SK-N-SH treated with all-trans-retinoic acid at 6 μM for 48 hours (cell line): ENCODE results near the gene ERO1A.

Experiments
- ARNTL ChIP-seq: fragments of 450-650 bp; formaldehyde crosslinking; IDR thresholded peaks from 2 replicates; pipeline ENCODE4 v1.5.0; 2020; ENCODE audit warnings: low read depth, mild to moderate bottlenecking, moderate library complexity, borderline replicate concordance
- CSRNP3 ChIP-seq: fragments of 250-450 bp; sonication (Bioruptor Pico); IDR thresholded peaks from 2 replicates; pipeline ENCODE4 v1.5.1; 2021; ENCODE audit warnings: mild to moderate bottlenecking, moderate library complexity
- PATZ1 ChIP-seq: fragments of 250-450 bp; sonication (Bioruptor Pico); IDR thresholded peaks from 2 replicates; pipeline ENCODE4 v1.8.0; 2020; ENCODE audit warnings: mild to moderate bottlenecking, moderate library complexity, borderline replicate concordance

DNA sequence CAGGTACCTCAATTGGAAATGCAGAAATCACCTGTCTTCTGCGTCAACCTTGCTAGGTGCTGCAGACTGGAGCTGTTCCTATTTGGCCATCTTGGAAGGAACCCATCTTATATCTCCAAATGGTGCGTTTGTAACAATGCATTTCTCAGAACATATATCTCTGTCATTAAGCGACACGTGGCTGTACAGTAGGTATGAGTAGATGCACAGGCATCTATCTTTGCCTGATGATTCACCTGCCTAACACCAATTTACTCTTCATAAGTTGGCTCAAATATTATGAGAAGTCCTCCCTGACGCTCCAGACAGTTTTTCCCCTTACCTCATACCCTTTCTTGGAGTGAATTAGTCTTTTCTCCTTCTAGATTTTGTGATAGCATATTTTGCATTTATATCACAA lies 98.5 kb downstream of the ERO1A start:
- no peak for TF ChIP-seq PATZ1
- no peak for TF ChIP-seq ARNTL (CRISPR knock-in tag)
- TF ChIP-seq CSRNP3 (CRISPR knock-in tag): no peak
